H1 (cell line): ENCODE data around the gene PRDX2. TPM values are rescaled to one million over a fixed set of nuclear protein-coding genes. Genes with fewer than 3 reads are reported as not detected.

Source experiments
- CTCF ChIA-PET: fragments of 300-600 bp; sonication (Branson Sonifier 250); formaldehyde crosslinking; loops from one replicate; lab custom pipeline; 2021; ENCODE audit not compliant: partially characterized antibody; lab: Charles Lee
- POLR2A ChIA-PET: fragments of 300-600 bp; sonication (Branson Sonifier 250); formaldehyde crosslinking; loops from one replicate; lab custom pipeline; 2021; ENCODE audit warnings: inconsistent platforms; ENCODE audit not compliant: partially characterized antibody; lab: Charles Lee
- DNase-seq, 2 experiments: peaks; one replicate each; pipeline versions ENCODE4 v3.0.0 to v3.0.0-alpha.2; 2010 to 2022; ENCODE audit warnings: low spot score in 2 of 2, low read depth in 1 of 2, mixed read lengths in 1 of 2
- FAIRE-seq: peaks from 2 replicates; lab custom pipeline; 2011; peaks lifted over from hg19 to GRCh38; lab: Jason Lieb, UNC
- H2AFZ ChIP-seq: 2 replicates; pipeline ENCODE4 v1.8.1; 2012; ENCODE audit warnings: low read length, inconsistent platforms
- H2AK5ac ChIP-seq: 2 replicates; pipeline ENCODE4 v1.6.1; 2013; ENCODE audit warnings: low read depth, low read length
- H2BK120ac ChIP-seq: replicated peaks from 2 replicates; pipeline ENCODE3; 2013; ENCODE audit warnings: low read depth, low read length, inconsistent platforms
- H2BK12ac ChIP-seq: 2 replicates; pipeline ENCODE4 v1.6.1; 2013; ENCODE audit warnings: low read depth, low read length
- H2BK15ac ChIP-seq: 2 replicates; pipeline ENCODE4 v1.6.1; 2013; ENCODE audit warnings: low read length
- H2BK20ac ChIP-seq: 2 replicates; pipeline ENCODE4 v1.6.1; 2013; ENCODE audit warnings: low read length
- H2BK5ac ChIP-seq: 2 replicates; pipeline ENCODE4 v1.6.1; 2013; ENCODE audit warnings: low read depth, low read length
- H3K14ac ChIP-seq: 2 replicates; pipeline ENCODE4 v1.6.1; 2013; ENCODE audit warnings: inconsistent platforms; ENCODE audit not compliant: insufficient read length
- H3K18ac ChIP-seq: 2 replicates; pipeline ENCODE4 v1.6.1; 2013; ENCODE audit warnings: low read length; ENCODE audit errors: extremely low read depth
- H3K23ac ChIP-seq: 2 replicates; pipeline ENCODE4 v1.6.1; 2013; ENCODE audit warnings: inconsistent platforms; ENCODE audit not compliant: insufficient read length
- H3K23me2 ChIP-seq: 2 replicates; pipeline ENCODE4 v1.6.1; 2013; ENCODE audit warnings: low read depth, low read length
- H3K27ac ChIP-seq: 2 replicates; pipeline ENCODE4 v1.6.1; 2011; ENCODE audit warnings: low read depth, low read length, inconsistent platforms
- H3K27me3 ChIP-seq, 4 experiments: replicated peaks in 1 of 4; 1 replicate in 1 of 4; 2 replicates in 3 of 4; pipeline versions ENCODE4 v1.6.1 to v1.8.1; 2011 to 2013; ENCODE audit warnings: low read length in 3 of 4, mild to moderate bottlenecking in 3 of 4, inconsistent platforms in 2 of 4, mixed read lengths in 2 of 4, moderate library complexity in 1 of 4; ENCODE audit not compliant: control insufficient read depth in 3 of 4, insufficient read depth in 3 of 4; ENCODE audit errors: extremely low read depth in 1 of 4
- H3K36me3 ChIP-seq, 4 experiments: 2 replicates each; pipeline versions ENCODE4 v1.6.1 to v1.8.1; 2011 to 2013; ENCODE audit warnings: mild to moderate bottlenecking in 4 of 4, low read length in 3 of 4, moderate library complexity in 2 of 4, control low read depth in 1 of 4, inconsistent platforms in 1 of 4; ENCODE audit not compliant: insufficient read depth in 4 of 4, control insufficient read depth in 2 of 4
- H3K4ac ChIP-seq: replicated peaks from 2 replicates; pipeline ENCODE3; 2013; ENCODE audit warnings: low read length, low read depth, mixed read lengths, inconsistent platforms; ENCODE audit not compliant: insufficient read length
- H3K4me1 ChIP-seq, 4 experiments: replicated peaks in 1 of 4; 1 replicate in 1 of 4; 2 replicates in 3 of 4; pipeline versions ENCODE4 v1.6.1 to v1.8.1; 2011 to 2013; ENCODE audit warnings: low read length in 3 of 4, inconsistent platforms in 2 of 4, mixed read lengths in 1 of 4; ENCODE audit not compliant: insufficient read depth in 4 of 4, control insufficient read depth in 3 of 4
- H3K4me2 ChIP-seq, 2 experiments: 2 replicates each; pipeline versions ENCODE4 v1.6.1 to v1.8.1; 2011 to 2013; ENCODE audit warnings: low read depth in 2 of 2, low read length in 2 of 2, control low read depth in 1 of 2, inconsistent platforms in 1 of 2, mild to moderate bottlenecking in 1 of 2; ENCODE audit not compliant: insufficient read depth in 1 of 2
- H3K4me3 ChIP-seq, 4 experiments: fragments of 200-600, 300-600 bp in 1 of 4; sonication (generic), shearing (Covaris generic), sonication (Bioruptor Twin) in 1 of 4; 2 replicates each; pipeline versions ENCODE4 v1.5.1 to v1.8.1; 2011 to 2016; ENCODE audit warnings: low read length in 4 of 4, low read depth in 3 of 4, control low read depth in 2 of 4, inconsistent platforms in 2 of 4, mild to moderate bottlenecking in 2 of 4, mixed read lengths in 1 of 4, moderate library complexity in 1 of 4; ENCODE audit not compliant: insufficient read depth in 2 of 4; ENCODE audit errors: extremely low read depth in 1 of 4
- H3K56ac ChIP-seq: replicated peaks from 2 replicates; pipeline ENCODE3; 2013; ENCODE audit warnings: low read depth, mild to moderate bottlenecking, mixed read lengths, low read length, inconsistent platforms; ENCODE audit not compliant: insufficient read length
- H3K79me1 ChIP-seq: 2 replicates; pipeline ENCODE4 v1.6.1; 2013; ENCODE audit warnings: low read depth, low read length, control low read depth
- H3K79me2 ChIP-seq, 2 experiments: 2 replicates each; pipeline versions ENCODE4 v1.6.1 to v1.8.1; 2012 to 2013; ENCODE audit warnings: low read length in 2 of 2, mild to moderate bottlenecking in 2 of 2, inconsistent platforms in 1 of 2; ENCODE audit not compliant: insufficient read depth in 2 of 2, control insufficient read depth in 1 of 2
- H3K9ac ChIP-seq, 4 experiments: replicated peaks in 1 of 4; 1 replicate in 1 of 4; 2 replicates in 3 of 4; pipeline versions ENCODE4 v1.6.1 to v1.8.1; 2011 to 2013; ENCODE audit warnings: low read depth in 3 of 4, low read length in 3 of 4, control low read depth in 2 of 4, mild to moderate bottlenecking in 2 of 4, moderate library complexity in 2 of 4, inconsistent platforms in 1 of 4; ENCODE audit errors: extremely low read depth in 1 of 4
- H3K9me3 ChIP-seq, 2 experiments: 2 replicates each; pipeline versions ENCODE4 v1.6.1 to v1.8.1; 2012 to 2013; ENCODE audit warnings: mild to moderate bottlenecking in 2 of 2, moderate library complexity in 2 of 2, control low read depth in 1 of 2, inconsistent platforms in 1 of 2, low read depth in 1 of 2, low read length in 1 of 2, mixed read lengths in 1 of 2; ENCODE audit not compliant: insufficient read depth in 2 of 2
- H4K20me1 ChIP-seq, 2 experiments: replicated peaks in 1 of 2; 2 replicates each; pipeline versions ENCODE3 to v1.8.1; 2011 to 2013; ENCODE audit warnings: inconsistent platforms in 2 of 2, low read length in 2 of 2, mild to moderate bottlenecking in 1 of 2; ENCODE audit not compliant: insufficient read depth in 2 of 2, control insufficient read depth in 1 of 2
- H4K5ac ChIP-seq: 2 replicates; pipeline ENCODE4 v1.6.1; 2013; ENCODE audit warnings: low read length, low read depth, mixed read lengths, inconsistent platforms; ENCODE audit not compliant: insufficient read length
- H4K8ac ChIP-seq: 2 replicates; pipeline ENCODE4 v1.8.0; 2013; ENCODE audit warnings: mild to moderate bottlenecking, moderate library complexity, low read length, inconsistent platforms; ENCODE audit not compliant: insufficient read depth; ENCODE audit errors: extremely low read depth
- H4K91ac ChIP-seq: replicated peaks from 2 replicates; pipeline ENCODE3; 2013; ENCODE audit warnings: low read length, mixed read lengths, inconsistent platforms; ENCODE audit not compliant: insufficient read length
- ASH2L ChIP-seq: fragments of 200-600, 300-600 bp; sonication (generic); IDR thresholded peaks from one replicate; pipeline ENCODE4 v1.7.1; 2017; ENCODE audit warnings: low read length
- BACH1 ChIP-seq: IDR thresholded peaks from 2 replicates; pipeline ENCODE4 v1.6.1; 2012; ENCODE audit warnings: low read length, improper control_type of control experiment
- CBX8 ChIP-seq: fragments of 300-800, 300-1000 bp; sonication (generic); IDR thresholded peaks from 2 replicates; pipeline ENCODE4 v1.7.1; 2016; ENCODE audit warnings: low read depth, low read length, borderline replicate concordance
- EP300 ChIP-seq, 2 experiments: IDR thresholded peaks; 1 replicate in 1 of 2; 2 replicates in 1 of 2; pipeline ENCODE4 v1.6.1; 2011 to 2012; ENCODE audit warnings: low read depth in 2 of 2, low read length in 2 of 2, mild to moderate bottlenecking in 2 of 2, borderline replicate concordance in 1 of 2, inconsistent platforms in 1 of 2, moderate library complexity in 1 of 2
- KDM4A ChIP-seq: IDR thresholded peaks from one replicate; pipeline ENCODE4 v1.7.1; 2012; ENCODE audit warnings: low read depth, mild to moderate bottlenecking, moderate library complexity, low read length, inconsistent platforms; ENCODE audit not compliant: severe bottlenecking
- SIN3A ChIP-seq, 2 experiments: IDR thresholded peaks in 1 of 2; conservative IDR thresholded peaks in 1 of 2; 2 replicates each; pipeline ENCODE4 v1.6.1; 2011 to 2012; ENCODE audit warnings: low read length in 2 of 2, improper control_type of control experiment in 1 of 2, low read depth in 1 of 2, mild to moderate bottlenecking in 1 of 2
- SP1 ChIP-seq: IDR thresholded peaks from 2 replicates; pipeline ENCODE4 v1.6.1; 2011; ENCODE audit warnings: low read depth, low read length
- SUZ12 ChIP-seq: fragments of 200-600 bp; sonication (generic); IDR thresholded peaks from 2 replicates; pipeline ENCODE4 v1.6.1; 2012; ENCODE audit warnings: mild to moderate bottlenecking, inconsistent platforms, low read length, moderate library complexity, mixed read lengths
- WGBS, 2 experiments: shearing (Covaris generic) in 1 of 2; methylation state at CpG; one replicate each; pipeline versions ENCODE4 v1.1.6 to v1.1.7; 2013 to 2015; ENCODE audit warnings: low lambda C conversion rate in 2 of 2, mixed read lengths in 2 of 2, inconsistent platforms in 1 of 2, low coverage in 1 of 2, missing lambda C conversion rate in 1 of 2; ENCODE audit not compliant: insufficient replicate concordance in 2 of 2, insufficient coverage in 1 of 2, insufficient read length in 1 of 2; ENCODE audit errors: extremely low coverage in 1 of 2, missing lambda C conversion rate in 1 of 2; 5-methylcytosine and 5-hydroxymethylcytosine counted together
- polyA plus RNA-seq, 7 experiments: library from polyadenylated mRNA; depleted of rRNA in 3 of 7; stranded (reverse) in 5 of 7; unstranded in 2 of 7; fragments of >200 nt in 5 of 7; fragments of 200-250 nt in 2 of 7; gene quantifications; 1 replicate in 5 of 7; 2 replicates in 1 of 7; 4 replicates in 1 of 7; pipeline versions ENCODE4 v1.2.1 to v1.2.3, GENCODE V29; 2011 to 2013; ENCODE audit warnings: missing spikeins in 2 of 7, mixed read lengths in 2 of 7
- total RNA-seq: library from RNA; stranded (reverse); fragmentation: NEBNext Ultra II Directional; extraction: Animal tissue kit (Norgen Biotek cat#: 25700); gene quantifications from 2 replicates; pipeline ENCODE4 v1.2.1, GENCODE V29; 2021

Gene PRDX2
- total and polyA plus RNA-seq, 2 of the 8 experiments (the other 6 are each of a cell fraction or from before 2014, with no cell fraction given), result 380 to 748 TPM

DNA sequence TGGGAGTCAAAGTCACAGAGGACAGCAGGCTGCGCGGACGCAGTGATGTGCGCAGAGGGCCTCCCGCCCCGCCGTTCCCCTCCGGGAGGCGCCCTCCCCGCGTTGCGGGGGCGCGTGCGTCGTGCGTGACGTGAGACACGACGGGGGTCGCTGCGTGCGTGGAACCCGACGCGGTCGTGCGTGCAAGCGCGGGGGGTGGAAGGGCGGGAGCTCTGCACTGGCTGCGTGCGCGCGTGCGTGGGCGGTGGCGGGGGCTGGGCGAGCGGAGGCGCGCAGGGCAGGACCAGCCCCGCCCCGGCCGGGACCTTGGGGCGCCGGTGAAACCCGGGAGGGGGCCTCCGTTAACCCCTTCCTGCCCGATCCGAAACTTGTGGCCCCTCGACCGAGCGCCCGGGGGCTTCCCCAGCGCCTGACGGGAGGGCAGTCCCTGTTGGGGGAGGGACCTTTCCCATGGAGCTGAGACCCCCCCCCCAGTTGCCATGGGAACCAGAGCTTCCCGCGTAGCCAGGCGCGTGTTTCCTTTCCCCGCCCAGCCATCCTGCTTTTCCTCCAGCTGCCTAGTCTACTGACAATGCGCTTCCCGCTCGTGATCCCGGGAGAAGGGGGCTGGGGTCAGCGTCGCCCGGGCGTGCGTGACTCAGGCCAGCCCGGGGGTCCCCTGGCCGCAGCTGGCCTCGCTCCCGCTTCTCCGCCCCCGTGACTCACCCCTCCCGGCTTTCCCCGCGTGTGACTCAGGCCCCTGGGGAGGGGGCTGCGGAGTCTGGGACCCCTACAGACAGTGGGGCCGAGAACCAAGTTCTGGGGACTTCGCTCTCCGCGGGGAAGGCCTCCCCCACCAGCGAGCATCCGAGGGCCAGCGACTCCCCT lies 18.9 kb downstream of the PRDX2 start:
- peak overlapping the region; percentile 86 for H3K18ac ChIP-seq
- H4K5ac ChIP-seq, result peak overlapping the region; percentile 86
- peak overlapping the region in 2 of 4 experiments; percentile 20 to 41; a peak in 3 of 7 replicates for H3K9ac ChIP-seq
- peak overlapping the region; percentile 87 for H3K4ac ChIP-seq
- H3K4me3 ChIP-seq, result peak overlapping the region; percentile 38 to 77 (median 54)
- no peaks in the 10 kb centered on the region for H3K36me3 ChIP-seq
- H2BK20ac ChIP-seq, result peak overlapping the region; percentile 53; the same call in 1 of the 2 replicates
- peaks cover 13 to 30% (median 19%) of the 10 kb centered on the region in 4 experiments for H3K4me1 ChIP-seq
- peak overlapping the region; percentile 95 for H2BK15ac ChIP-seq
- CTCF ChIA-PET, result interaction anchor here (0.7 to 9.3 kb wide), 3 partner anchors 13 to 52 kb away, joined by 3 to 277 read pairs (median 4); partner anchors contain the start of gene JUNB
- H3K27me3 ChIP-seq, result no peaks in the 10 kb centered on the region
- peak overlapping the region; percentile 89 for H4K91ac ChIP-seq
- peak overlapping the region; percentile 51 to 98 for H3K4me2 ChIP-seq
- peak overlapping the region; percentile 56 for H2BK12ac ChIP-seq
- H3K79me1 ChIP-seq, result no peaks in the 10 kb centered on the region; the same call in 1 of the 2 replicates
- peak overlapping the region; percentile 76; the same call in 1 of the 2 replicates for H2AK5ac ChIP-seq
- no peak overlapping the region for H2AFZ ChIP-seq
- peak overlapping the region; percentile 44; the same call in 1 of the 2 replicates for H3K27ac ChIP-seq
- POLR2A ChIA-PET, result interaction anchor here (0.7 to 16.6 kb wide), 6 partner anchors 15 to 101 kb away, joined by 3 to 317 read pairs (median 4); partner anchors contain the start of genes DHPS, JUNB, PRDX2 and THSD8
- peak overlapping the region; percentile 76 for H4K8ac ChIP-seq
- peaks cover 0 to 1% of the 10 kb centered on the region in 2 experiments for H4K20me1 ChIP-seq
- H3K23me2 ChIP-seq, result peaks cover 27% of the 10 kb centered on the region; the same call in 1 of the 2 replicates
- no peak overlapping the region for H3K14ac ChIP-seq
- no peak overlapping the region for H3K23ac ChIP-seq
- no peaks in the 10 kb centered on the region for H3K9me3 ChIP-seq
- peak overlapping the region; percentile 71; the same call in 1 of the 2 replicates for H2BK5ac ChIP-seq
- FAIRE-seq (no peak), DNase-seq (peak in 1 of 2 experiments; percentile 75)
- H2BK120ac ChIP-seq, result peak overlapping the region; percentile 4
- WGBS, 2 experiments, result 9% methylated on average over 14 of the region's 88 CpGs; no CpG with 5 or more reads in 1 of the 2 experiments
- peak overlapping the region; percentile 90 for H3K56ac ChIP-seq
- no peaks in the 10 kb centered on the region for H3K79me2 ChIP-seq
- TF ChIP-seq KDM4A (peak; percentile 51), SP1 (0 out of 2 replicates have a peak, but pooled peaks have one; percentile 6), BACH1 (peak; percentile 83), ASH2L (peak; percentile 45), SUZ12 (peak; percentile 62; the same call in 1 of the 2 replicates), SIN3A (conservative IDR thresholded peaks at IDR 0.05 in 1 of 2, IDR thresholded peaks at IDR 0.05 in 1 of 2; ENCODE audit: low read depth in 1 of 2, low read length in 2 of 2) (peak in 1 of 2 experiments; percentile 66; a peak in 2 of 4 replicates), CBX8 (no peak), EP300 (IDR thresholded peaks at IDR 0.05; ENCODE audit: borderline replicate concordance in 1 of 2, low read depth in 2 of 2, low read length in 2 of 2) (no peak)
